ENCODE results near the gene AGRP.

The AGRP gene

DNA sequence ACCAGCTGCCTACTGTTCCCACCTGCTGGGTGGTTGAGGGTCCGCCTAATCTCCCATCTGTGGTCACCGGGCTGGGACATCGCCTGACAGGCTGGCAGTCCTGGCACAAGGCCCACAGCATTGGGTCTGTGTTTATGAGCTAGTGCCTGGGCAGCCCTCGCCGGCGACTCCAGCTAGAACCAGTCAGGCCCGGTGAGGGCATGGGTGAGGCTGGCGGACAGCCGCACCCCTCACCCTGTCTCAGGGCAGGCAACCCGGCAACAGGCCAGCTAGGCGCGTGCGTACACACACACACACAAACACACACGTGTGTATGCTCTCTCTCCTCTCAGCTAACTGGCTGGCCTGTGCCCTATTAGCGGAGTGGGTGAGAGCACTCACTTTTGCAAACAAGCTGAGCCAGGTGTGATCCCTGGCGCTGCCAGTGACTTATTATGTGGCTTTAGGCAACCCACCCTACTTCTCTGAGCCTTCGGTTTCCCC, 42.0 kb downstream of the AGRP start:
- H3K9ac ChIP-seq: no peak overlapping the region
- no peak overlapping the region for H2AFZ ChIP-seq
- no peaks in the 10 kb centered on the region for H3K27me3 ChIP-seq (ENCODE audit: control insufficient read depth, insufficient read depth, low read length)
- no peak overlapping the region for H3K27ac ChIP-seq
- TF ChIP-seq, protein P1, sequence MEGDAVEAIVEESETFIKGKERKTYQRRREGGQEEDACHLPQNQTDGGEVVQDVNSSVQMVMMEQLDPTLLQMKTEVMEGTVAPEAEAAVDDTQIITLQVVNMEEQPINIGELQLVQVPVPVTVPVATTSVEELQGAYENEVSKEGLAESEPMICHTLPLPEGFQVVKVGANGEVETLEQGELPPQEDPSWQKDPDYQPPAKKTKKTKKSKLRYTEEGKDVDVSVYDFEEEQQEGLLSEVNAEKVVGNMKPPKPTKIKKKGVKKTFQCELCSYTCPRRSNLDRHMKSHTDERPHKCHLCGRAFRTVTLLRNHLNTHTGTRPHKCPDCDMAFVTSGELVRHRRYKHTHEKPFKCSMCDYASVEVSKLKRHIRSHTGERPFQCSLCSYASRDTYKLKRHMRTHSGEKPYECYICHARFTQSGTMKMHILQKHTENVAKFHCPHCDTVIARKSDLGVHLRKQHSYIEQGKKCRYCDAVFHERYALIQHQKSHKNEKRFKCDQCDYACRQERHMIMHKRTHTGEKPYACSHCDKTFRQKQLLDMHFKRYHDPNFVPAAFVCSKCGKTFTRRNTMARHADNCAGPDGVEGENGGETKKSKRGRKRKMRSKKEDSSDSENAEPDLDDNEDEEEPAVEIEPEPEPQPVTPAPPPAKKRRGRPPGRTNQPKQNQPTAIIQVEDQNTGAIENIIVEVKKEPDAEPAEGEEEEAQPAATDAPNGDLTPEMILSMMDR (IDR thresholded peaks at IDR 0.05): no peak
- H3K4me2 ChIP-seq (ENCODE audit: low read length): peak overlapping the region; percentile 3
- no peaks in the 10 kb centered on the region for H3K36me3 ChIP-seq (ENCODE audit: control insufficient read depth, insufficient read depth, low read length)
- H3K79me2 ChIP-seq: no peaks in the 10 kb centered on the region
- H3K9me3 ChIP-seq (ENCODE audit: control insufficient read depth, low read length): no peaks in the 10 kb centered on the region
- peaks cover 30% of the 10 kb centered on the region for H3K4me1 ChIP-seq
- H3K4me3 ChIP-seq (ENCODE audit: low read depth, low read length): no peak overlapping the region

DNA sequence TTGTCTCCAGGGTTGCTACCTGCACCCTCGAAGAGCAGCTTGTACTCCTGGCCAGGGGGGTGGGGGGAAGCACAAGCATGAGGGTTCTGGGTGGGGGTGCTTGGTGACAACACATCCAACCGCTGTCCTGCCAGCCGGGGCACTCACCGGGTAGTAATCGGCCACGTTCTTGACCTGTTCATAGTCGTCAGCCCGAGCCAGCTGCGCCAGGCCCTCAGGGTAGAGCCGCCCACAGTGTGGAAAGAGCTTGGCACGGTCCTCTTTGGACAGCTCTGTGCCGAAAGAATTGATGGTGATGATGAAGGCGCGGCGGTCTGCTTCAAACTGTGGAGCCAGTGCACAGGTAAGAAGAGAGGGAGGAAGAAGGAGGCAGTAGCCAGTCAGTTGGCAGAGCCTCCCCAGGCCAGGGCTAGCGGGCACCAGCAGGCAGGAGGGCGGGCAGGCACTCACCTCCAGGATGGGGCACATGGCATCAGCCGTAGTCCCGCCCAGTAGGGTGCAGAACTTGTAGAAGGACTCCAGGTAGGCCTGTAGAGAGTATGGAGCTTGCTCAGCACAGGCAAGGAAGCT, 44.4 kb downstream of the AGRP start:
- no peaks in the 10 kb centered on the region for H3K9me3 ChIP-seq (ENCODE audit: control insufficient read depth, low read length)
- TF ChIP-seq, protein P1 (IDR thresholded peaks at IDR 0.05): no peak
- H3K9ac ChIP-seq: no peak overlapping the region
- no peak overlapping the region for H2AFZ ChIP-seq
- H3K27ac ChIP-seq: no peak overlapping the region
- no peak overlapping the region for H3K4me2 ChIP-seq (ENCODE audit: low read length)
- H3K27me3 ChIP-seq (ENCODE audit: control insufficient read depth, insufficient read depth, low read length): no peaks in the 10 kb centered on the region
- H3K4me3 ChIP-seq (ENCODE audit: low read depth, low read length): no peak overlapping the region
- peaks cover 21% of the 10 kb centered on the region for H3K4me1 ChIP-seq
- H3K79me2 ChIP-seq: no peaks in the 10 kb centered on the region
- H3K36me3 ChIP-seq (ENCODE audit: control insufficient read depth, insufficient read depth, low read length): no peaks in the 10 kb centered on the region

DNA sequence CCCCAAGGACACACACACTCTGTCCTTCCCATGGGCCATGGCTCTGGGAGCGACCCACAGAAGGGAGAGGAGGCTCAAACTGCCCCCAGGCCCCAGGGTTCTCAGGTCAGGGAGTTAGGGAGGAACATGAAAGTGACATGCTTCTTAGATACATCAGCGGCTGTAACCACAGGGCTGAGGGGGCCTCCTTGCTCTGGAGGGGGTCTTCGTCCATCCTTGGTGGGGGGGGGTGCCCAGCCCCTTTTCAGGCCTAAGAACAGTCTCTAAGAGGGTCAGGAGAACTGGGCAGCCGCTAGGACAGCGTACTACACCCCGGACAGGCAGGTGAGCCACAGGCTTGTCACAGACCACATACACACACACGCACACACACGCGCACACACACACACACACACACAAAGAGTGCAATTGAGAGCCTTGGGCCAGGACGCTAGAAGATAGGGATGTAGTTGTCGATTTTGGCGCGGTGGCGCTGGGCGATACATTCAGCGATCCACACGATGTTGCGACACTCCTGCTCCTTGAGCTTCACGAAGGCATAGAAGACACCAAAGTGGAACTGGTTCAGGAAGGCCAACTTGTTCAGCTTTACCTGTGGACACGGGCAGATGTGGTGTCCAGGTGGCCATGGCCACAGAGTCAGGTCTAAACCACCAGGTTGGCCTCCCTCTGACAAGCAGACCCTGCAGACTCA, 45.1 kb downstream of the AGRP start:
- H3K4me2 ChIP-seq (ENCODE audit: low read length): no peak overlapping the region
- H3K36me3 ChIP-seq (ENCODE audit: control insufficient read depth, insufficient read depth, low read length): no peaks in the 10 kb centered on the region
- TF ChIP-seq, protein P1 (IDR thresholded peaks at IDR 0.05): no peak
- no peaks in the 10 kb centered on the region for H3K27me3 ChIP-seq (ENCODE audit: control insufficient read depth, insufficient read depth, low read length)
- no peak overlapping the region for H3K27ac ChIP-seq
- H3K9ac ChIP-seq: no peak overlapping the region
- no peaks in the 10 kb centered on the region for H3K9me3 ChIP-seq (ENCODE audit: control insufficient read depth, low read length)
- no peak overlapping the region for H2AFZ ChIP-seq
- H3K79me2 ChIP-seq: no peaks in the 10 kb centered on the region
- H3K4me1 ChIP-seq: peaks cover 15% of the 10 kb centered on the region
- no peak overlapping the region for H3K4me3 ChIP-seq (ENCODE audit: low read depth, low read length)

DNA sequence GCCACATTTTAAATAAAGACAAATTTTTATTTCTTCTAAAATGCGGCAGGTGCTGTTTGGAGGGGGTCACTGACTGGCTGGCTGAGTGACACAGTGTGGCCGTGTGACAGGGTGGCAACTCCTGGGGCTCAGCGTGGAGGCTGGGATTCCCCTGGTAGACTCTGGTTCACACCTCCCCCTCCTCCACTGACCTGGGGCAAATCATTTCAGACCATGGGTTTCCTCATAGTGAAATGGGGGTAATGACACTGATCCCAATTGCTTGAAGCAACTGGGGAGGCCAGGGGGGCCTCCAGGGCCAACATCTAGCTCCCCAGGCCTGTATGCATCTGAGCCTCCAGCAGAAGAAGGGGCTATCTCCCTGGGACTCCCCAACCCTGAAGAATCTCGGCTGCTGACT, 45.8 kb downstream of the AGRP start:
- Histone ChIP-seq H3K27ac (no peak overlapping the region), H3K79me2 (no peaks in the 10 kb centered on the region), H3K27me3 (ENCODE audit: control insufficient read depth, insufficient read depth, low read length) (no peaks in the 10 kb centered on the region), H3K9me3 (ENCODE audit: control insufficient read depth, low read length) (no peaks in the 10 kb centered on the region), H3K9ac (no peak overlapping the region), H3K36me3 (ENCODE audit: control insufficient read depth, insufficient read depth, low read length) (no peaks in the 10 kb centered on the region), H3K4me3 (ENCODE audit: low read depth, low read length) (no peak overlapping the region), H3K4me1 (peaks cover 7% of the 10 kb centered on the region), H2AFZ (no peak overlapping the region), H3K4me2 (ENCODE audit: low read length) (no peak overlapping the region)
- TF ChIP-seq, protein P1 (IDR thresholded peaks at IDR 0.05): no peak

Measured in parathyroid adenoma (tissue), 2 donors.